HCT116 (cell line): Measurements from ENCODE around the gene PPP2CA. TPM values are rescaled to one million over a fixed set of nuclear protein-coding genes. Genes with fewer than 3 reads are reported as not detected.

Source experiments
- ATAC-seq: fragments of 200-7000 bp; cut with Tn5 transposase; 2 replicates; pipeline ENCODE4 v1.9.1; 2020; ENCODE audit warnings: mild to moderate bottlenecking, moderate library complexity
- BruUV-seq: library from RNA; stranded (reverse); fragments of 400-500 nt; replicated peaks from 2 replicates; lab custom pipeline; 2021; lab: Mats Ljungman, UMichigan
- CTCF ChIA-PET: fragments of 300-600 bp; sonication (Branson Sonifier 250); formaldehyde crosslinking; loops from one replicate; lab custom pipeline; 2021; ENCODE audit warnings: antibody characterized with exemption; lab: Charles Lee
- POLR2A ChIA-PET: fragments of 300-600, 350-600 bp; sonication (Branson Sonifier 250); formaldehyde crosslinking; loops from one replicate; lab custom pipeline; 2021; ENCODE audit warnings: antibody characterized with exemption; lab: Charles Lee
- RAD21 ChIA-PET, 2 experiments: fragments of 300-600 bp; sonication (Branson Sonifier 250); formaldehyde crosslinking; loops; one replicate each; lab custom pipeline; 2023; ENCODE audit warnings: low total read pairs in 2 of 2; ENCODE audit not compliant: uncharacterized antibody in 2 of 2, unreplicated experiment in 2 of 2, low non-redundant PET in 1 of 2; lab: Charles Lee
- DNase-seq: peaks from one replicate; pipeline ENCODE4 v3.0.0-alpha.2; 2010; ENCODE audit warnings: low read depth, low spot score
- H2AFZ ChIP-seq: fragments of 200-600 bp; shearing (Covaris generic), sonication (generic); 2 replicates; pipeline ENCODE4 v1.6.1; 2017; ENCODE audit warnings: low read depth, mixed run types, mixed read lengths, antibody characterized with exemption, low read length; ENCODE audit not compliant: poor library complexity, severe bottlenecking
- H3K27ac ChIP-seq: 2 replicates; pipeline ENCODE4 v1.5.1; 2012; ENCODE audit warnings: low read depth, low read length
- H3K27me3 ChIP-seq: fragments of 200-600 bp; sonication (generic); 2 replicates; pipeline ENCODE4 v1.6.1; 2016; ENCODE audit warnings: mixed run types, low read length, mixed read lengths; ENCODE audit not compliant: insufficient read depth
- H3K36me3 ChIP-seq, 2 experiments: fragments of 200-500 bp in 1 of 2; fragments of 200-600 bp in 1 of 2; sonication (Bioruptor generic) in 1 of 2; sonication (generic) in 1 of 2; 2 replicates each; pipeline versions ENCODE4 v1.5.1 to v1.6.1; 2014 to 2016; ENCODE audit warnings: low read length in 2 of 2, inconsistent platforms in 1 of 2, mixed read lengths in 1 of 2, mixed run types in 1 of 2; ENCODE audit not compliant: insufficient read depth in 2 of 2, control insufficient read depth in 1 of 2
- H3K4me1 ChIP-seq, 2 experiments: fragments of 200-600 bp in 1 of 2; sonication (generic) in 1 of 2; 2 replicates each; pipeline versions ENCODE4 v1.5.1 to v1.6.1; 2012 to 2017; ENCODE audit warnings: low read length in 2 of 2, inconsistent platforms in 1 of 2, mild to moderate bottlenecking in 1 of 2, mixed read lengths in 1 of 2, mixed run types in 1 of 2, moderate library complexity in 1 of 2; ENCODE audit not compliant: insufficient read depth in 2 of 2, control insufficient read depth in 1 of 2
- H3K4me2 ChIP-seq: fragments of 200-600 bp; sonication (generic); 2 replicates; pipeline ENCODE4 v1.6.1; 2017; ENCODE audit warnings: mixed run types, low read length, mixed read lengths
- H3K4me3 ChIP-seq, 2 experiments: fragments of 200-600 bp in 1 of 2; sonication (generic) in 1 of 2; replicated peaks in 1 of 2; 2 replicates each; pipeline ENCODE4 v1.5.1; 2011 to 2016; ENCODE audit warnings: low read length in 2 of 2, control low read depth in 1 of 2, low read depth in 1 of 2, mild to moderate bottlenecking in 1 of 2, mixed read lengths in 1 of 2, mixed run types in 1 of 2
- H3K79me2 ChIP-seq: fragments of 200-600 bp; sonication (generic); 2 replicates; pipeline ENCODE4 v1.6.1; 2017; ENCODE audit warnings: mild to moderate bottlenecking, mixed run types, low read length, moderate library complexity, mixed read lengths; ENCODE audit not compliant: insufficient read depth
- H3K9ac ChIP-seq: fragments of 200-600 bp; sonication (generic); 2 replicates; pipeline ENCODE4 v1.6.1; 2016; ENCODE audit warnings: low read length, mixed read lengths
- H3K9me2 ChIP-seq: fragments of 200-600 bp; sonication (generic), shearing (Covaris generic); 2 replicates; pipeline ENCODE4 v1.6.1; 2017; ENCODE audit warnings: mixed run types, mild to moderate bottlenecking, moderate library complexity; ENCODE audit not compliant: insufficient read depth
- H3K9me3 ChIP-seq, 2 experiments: fragments of 200-500 bp in 1 of 2; fragments of 200-600 bp in 1 of 2; sonication (Bioruptor generic) in 1 of 2; sonication (generic) in 1 of 2; 2 replicates each; pipeline ENCODE4 v1.6.1; 2014 to 2017; ENCODE audit warnings: low read length in 2 of 2, mixed read lengths in 2 of 2, inconsistent platforms in 1 of 2, low read depth in 1 of 2, mild to moderate bottlenecking in 1 of 2, mixed run types in 1 of 2, moderate library complexity in 1 of 2; ENCODE audit not compliant: control insufficient read depth in 1 of 2, insufficient read depth in 1 of 2
- H4K20me1 ChIP-seq: fragments of 200-600 bp; sonication (generic), shearing (Covaris generic); 2 replicates; pipeline ENCODE4 v1.6.1; 2017; ENCODE audit warnings: mixed run types, mild to moderate bottlenecking, moderate library complexity; ENCODE audit not compliant: insufficient read depth
- ATF3 ChIP-seq: IDR thresholded peaks from 2 replicates; pipeline ENCODE4 v1.6.1; 2012
- CBX3 ChIP-seq: IDR thresholded peaks from 2 replicates; pipeline ENCODE4 v1.6.1; 2012; ENCODE audit warnings: low read depth
- CEBPB ChIP-seq: IDR thresholded peaks from 2 replicates; pipeline ENCODE4 v1.6.1; 2012; ENCODE audit warnings: low read depth
- EZH2phosphoT487 ChIP-seq: fragments of 200-600 bp; IDR thresholded peaks from 2 replicates; pipeline ENCODE4 v1.6.1; 2018; ENCODE audit warnings: antibody characterized with exemption, borderline replicate concordance
- FOSL1 ChIP-seq: IDR thresholded peaks from 2 replicates; pipeline ENCODE4 v1.6.1; 2012; ENCODE audit warnings: low read depth
- JUND ChIP-seq: IDR thresholded peaks from 2 replicates; pipeline ENCODE4 v1.6.1; 2012
- POLR2A ChIP-seq: IDR thresholded peaks from 2 replicates; pipeline ENCODE4 v1.7.0; 2011; ENCODE audit warnings: borderline replicate concordance; ENCODE audit not compliant: insufficient read depth, insufficient read length; ENCODE audit errors: extremely low read depth
- RAD21 ChIP-seq: IDR thresholded peaks from 2 replicates; pipeline ENCODE4 v1.6.1; 2012; ENCODE audit warnings: low read depth, mild to moderate bottlenecking
- SIN3A ChIP-seq: IDR thresholded peaks from 2 replicates; pipeline ENCODE4 v1.6.1; 2012; ENCODE audit warnings: low read depth
- SP1 ChIP-seq: IDR thresholded peaks from 2 replicates; pipeline ENCODE4 v1.6.1; 2012; ENCODE audit warnings: low read depth
- SRF ChIP-seq: IDR thresholded peaks from 2 replicates; pipeline ENCODE4 v1.6.1; 2012; ENCODE audit warnings: low read depth
- TCF7L2 ChIP-seq: IDR thresholded peaks from 2 replicates; pipeline ENCODE4 v1.7.0; 2011; ENCODE audit warnings: borderline replicate concordance, inconsistent platforms; ENCODE audit not compliant: insufficient read depth, insufficient read length; ENCODE audit errors: extremely low read depth
- YY1 ChIP-seq: IDR thresholded peaks from 2 replicates; pipeline ENCODE4 v1.6.1; 2011; ENCODE audit warnings: low read length, low read depth, moderate library complexity, mild to moderate bottlenecking; ENCODE audit not compliant: insufficient replicate concordance; ENCODE audit errors: extremely low read depth
- ZBTB33 ChIP-seq: IDR thresholded peaks from 2 replicates; pipeline ENCODE4 v1.6.1; 2011; ENCODE audit warnings: mild to moderate bottlenecking, low read length, moderate library complexity; ENCODE audit not compliant: insufficient replicate concordance; ENCODE audit errors: extremely low read depth
- ZNF274 ChIP-seq: fragments of 200-500 bp; sonication (Bioruptor generic); IDR thresholded peaks from 2 replicates; pipeline ENCODE4 v1.6.1; 2014; ENCODE audit warnings: mild to moderate bottlenecking, low read depth, low read length, inconsistent platforms
- intact Hi-C: fragments of 100-400 bp; cut with micrococcal nuclease; formaldehyde crosslinking; loops from 2 replicates; pipeline ENCODE4 v1.10.0; 2022
- total RNA-seq: library from RNA; stranded (reverse); gene quantifications from one replicate; pipeline ENCODE4 v1.2.1, GENCODE V29; 2021; ENCODE audit not compliant: unreplicated experiment

Gene PPP2CA
- total RNA-seq, 1 experiment from 2014 or later: 167 TPM

GRCh38 chr5:134149571-134150303, 76.1 kb downstream of the PPP2CA start:
- no peaks in the 10 kb centered on the region for H3K9me3 ChIP-seq
- POLR2A ChIA-PET: no interaction called here
- H3K9ac ChIP-seq: no peak overlapping the region
- H3K27ac ChIP-seq: no peak overlapping the region
- CTCF ChIA-PET: interaction anchor here (0.6 to 1.6 kb wide), 2 partner anchors 9 to 110 kb away, joined by 3 to 6 read pairs; no protein-coding TSS in a partner anchor
- no TSS peak for BruUV-seq
- no peaks in the 10 kb centered on the region for H3K4me1 ChIP-seq
- no peaks in the 10 kb centered on the region for H3K9me2 ChIP-seq
- intact Hi-C loops: no loop called here
- RAD21 ChIA-PET: no interaction called here
- no peak overlapping the region for H3K4me2 ChIP-seq
- ATAC-seq: no peak
- TF ChIP-seq EZH2phosphoT487 (no peak), JUND (no peak), YY1 (no peak), TCF7L2 (no peak), ZNF274 (no peak), CBX3 (no peak), SP1 (no peak), ATF3 (no peak), FOSL1 (no peak), SIN3A (no peak), ZBTB33 (no peak), POLR2A (no peak), CEBPB (no peak), RAD21 (no peak), SRF (no peak)
- TF ChIP-seq, all 23 proteins: peak for 0
- Histone ChIP-seq H3K27me3 (no peaks in the 10 kb centered on the region), H3K79me2 (peaks cover 45% of the 10 kb centered on the region), H4K20me1 (peaks cover 6% of the 10 kb centered on the region), H3K4me3 (no peak overlapping the region), H3K36me3 (peaks cover 21 to 61% of the 10 kb centered on the region in 2 experiments), H2AFZ (no peak overlapping the region)
- DNase-seq: no peak
